Suprapubic skin (tissue), 4 donors: ENCODE data around the gene CD79A. TPM values are rescaled to one million over a fixed set of nuclear protein-coding genes. Genes with fewer than 3 reads are reported as not detected.
A peak's percentile ranks its signal among the peaks of the same experiment; 100 is the strongest.

Experiments
- DNase-seq, 2 donors: peaks; one replicate each; pipeline ENCODE4 v3.0.0-alpha.2; 2019; ENCODE audit warnings: low spot score in 2 of 2
- H3K27ac ChIP-seq: fragments of 200-600 bp; sonication (generic); one replicate; pipeline ENCODE4 v1.5.1; 2019
- H3K27me3 ChIP-seq: fragments of 200-600 bp; sonication (generic); one replicate; pipeline ENCODE4 v1.5.1; 2019
- H3K36me3 ChIP-seq: fragments of 200-600 bp; sonication (generic); one replicate; pipeline ENCODE4 v1.5.1; 2019
- H3K4me1 ChIP-seq: fragments of 200-600 bp; sonication (generic); one replicate; pipeline ENCODE4 v1.5.1; 2019
- H3K4me3 ChIP-seq: fragments of 200-600 bp; sonication (generic); one replicate; pipeline ENCODE4 v1.5.1; 2019; ENCODE audit warnings: mild to moderate bottlenecking
- H3K9me3 ChIP-seq: fragments of 200-600 bp; sonication (generic); one replicate; pipeline ENCODE4 v1.5.1; 2019
- CTCF ChIP-seq, 2 donors: fragments of 200-600 bp in 1 of 2; fragments of 450-650 bp in 1 of 2; sonication (generic) in 1 of 2; IDR thresholded peaks; one replicate each; pipeline ENCODE4 v1.5.1; 2016 to 2019; ENCODE audit warnings: antibody characterized with exemption in 2 of 2, mild to moderate bottlenecking in 1 of 2, moderate library complexity in 1 of 2
- EP300 ChIP-seq: sonication (generic); formaldehyde crosslinking; IDR thresholded peaks from one replicate; pipeline ENCODE4 v1.6.1; 2017; ENCODE audit warnings: antibody characterized with exemption
- POLR2A ChIP-seq, 2 donors: fragments of 450-650 bp; IDR thresholded peaks; one replicate each; pipeline ENCODE4 v1.6.1; 2017; ENCODE audit warnings: antibody characterized with exemption in 2 of 2, mild to moderate bottlenecking in 2 of 2, moderate library complexity in 2 of 2
- POLR2AphosphoS5 ChIP-seq, 3 donors: sonication (generic); formaldehyde crosslinking; IDR thresholded peaks; one replicate each; pipeline ENCODE4 v1.6.1; 2017; ENCODE audit warnings: antibody characterized with exemption in 3 of 3
- WGBS: methylation state at CpG from one replicate; pipeline ENCODE4 v1.1.5; 2018; 5-methylcytosine and 5-hydroxymethylcytosine counted together
- total RNA-seq, 4 donors: library from RNA; depleted of rRNA; stranded (reverse); fragments of >200 nt; gene quantifications; one replicate each; pipeline ENCODE4 v1.1.0, GENCODE V29; 2016

CD79A gene
- total RNA-seq, 4 donors from 2014 or later, result 3.0 TPM; not detected in 3

GRCh38 chr19:41850381-41850780 is 26.7 kb upstream of the CD79A start:
- Histone ChIP-seq H3K36me3 (no peaks in the 10 kb centered on the region), H3K4me1 (no peaks in the 10 kb centered on the region), H3K9me3 (no peaks in the 10 kb centered on the region), H3K4me3 (no peak overlapping the region), H3K27ac (no peak overlapping the region), H3K27me3 (peaks cover 4% of the 10 kb centered on the region)
- TF ChIP-seq EP300 (no peak), POLR2AphosphoS5 (IDR thresholded peaks at IDR 0.05) (no peak), POLR2A (IDR thresholded peaks at IDR 0.05) (no peak), CTCF (IDR thresholded peaks at IDR 0.05) (no peak)
- 62% methylated on average over 5 of the region's 5 CpGs for WGBS
- no peak for DNase-seq

GRCh38 chr19:41851456-41851855 is 25.6 kb upstream of the CD79A start:
- Histone ChIP-seq H3K4me3 (no peak overlapping the region), H3K36me3 (no peaks in the 10 kb centered on the region), H3K4me1 (no peaks in the 10 kb centered on the region), H3K27ac (no peak overlapping the region), H3K27me3 (peaks cover 4% of the 10 kb centered on the region), H3K9me3 (no peaks in the 10 kb centered on the region)
- TF ChIP-seq CTCF (IDR thresholded peaks at IDR 0.05), result no peak
- TF ChIP-seq POLR2A (IDR thresholded peaks at IDR 0.05), result no peak
- no peak for TF ChIP-seq EP300
- no peak for TF ChIP-seq POLR2AphosphoS5 (IDR thresholded peaks at IDR 0.05)
- WGBS, result 41% methylated on average over 4 of the region's 4 CpGs
- no peak for DNase-seq

GRCh38 chr19:41853344-41853743 is 23.7 kb upstream of the CD79A start:
- Histone ChIP-seq H3K36me3 (no peaks in the 10 kb centered on the region), H3K4me3 (no peak overlapping the region), H3K27ac (no peak overlapping the region), H3K9me3 (no peaks in the 10 kb centered on the region), H3K27me3 (peaks cover 4% of the 10 kb centered on the region), H3K4me1 (no peaks in the 10 kb centered on the region)
- WGBS, result 67% methylated on average over 2 of the region's 2 CpGs
- no peak for DNase-seq
- no peak for TF ChIP-seq EP300
- no peak for TF ChIP-seq CTCF (IDR thresholded peaks at IDR 0.05)
- no peak for TF ChIP-seq POLR2A (IDR thresholded peaks at IDR 0.05)
- TF ChIP-seq POLR2AphosphoS5 (IDR thresholded peaks at IDR 0.05), result no peak

- no peak for DNase-seq
- 43% methylated on average over 2 of the region's 2 CpGs for WGBS
- Histone ChIP-seq H3K36me3 (no peaks in the 10 kb centered on the region), H3K9me3 (no peaks in the 10 kb centered on the region), H3K4me1 (no peaks in the 10 kb centered on the region), H3K4me3 (no peak overlapping the region), H3K27me3 (peaks cover 3% of the 10 kb centered on the region), H3K27ac (no peak overlapping the region)
- TF ChIP-seq POLR2A (IDR thresholded peaks at IDR 0.05) (no peak), CTCF (IDR thresholded peaks at IDR 0.05) (no peak), EP300 (no peak), POLR2AphosphoS5 (IDR thresholded peaks at IDR 0.05) (no peak)
Measured at GRCh38 chr19:41853768-41854167, 23.3 kb upstream of the CD79A start.

- peak overlapping the region; percentile 99 for H3K4me3 ChIP-seq
- H3K27ac ChIP-seq, result peak overlapping the region; percentile 96
- DNase-seq, result no peak
- H3K27me3 ChIP-seq, result no peaks in the 10 kb centered on the region
- 2% methylated on average over 8 of the region's 8 CpGs for WGBS
- H3K4me1 ChIP-seq, result peaks cover 36% of the 10 kb centered on the region
- TF ChIP-seq POLR2A (IDR thresholded peaks at IDR 0.05) (no peak), CTCF (IDR thresholded peaks at IDR 0.05) (no peak), EP300 (no peak), POLR2AphosphoS5 (IDR thresholded peaks at IDR 0.05) (no peak)
- no peaks in the 10 kb centered on the region for H3K9me3 ChIP-seq
- peaks cover 29% of the 10 kb centered on the region for H3K36me3 ChIP-seq
Measured at GRCh38 chr19:41859213-41859617, 17.9 kb upstream of the CD79A start.
